ENCODE measurements around the gene HIF1AN. TPM values are rescaled to one million over a fixed set of nuclear protein-coding genes. Genes with fewer than 3 reads are reported as not detected.

The HIF1AN gene
- total RNA-seq, 2 donors from 2014 or later, result 51.8 to 58.8 TPM

DNA sequence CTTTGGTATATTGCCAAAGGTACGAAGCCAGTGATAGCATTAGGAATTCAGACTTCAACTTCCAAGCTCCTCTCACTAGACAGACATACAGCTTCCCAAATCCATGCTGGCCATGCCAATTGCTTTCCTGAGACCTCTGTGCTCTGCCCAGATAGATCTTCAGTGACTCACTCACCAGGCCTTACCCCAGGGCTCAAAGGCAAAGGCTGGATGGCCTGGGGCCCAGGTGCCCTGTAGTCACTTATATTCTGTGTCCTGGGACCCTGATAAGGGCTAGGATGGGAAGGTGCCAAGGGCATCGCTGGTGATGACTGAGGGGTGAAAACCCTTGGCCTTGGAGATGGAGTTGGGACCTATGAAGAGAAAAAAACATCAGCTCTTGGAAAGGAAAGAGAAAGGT is 45.2 kb upstream of the HIF1AN start:
- no peak for DNase-seq
- TF ChIP-seq CTCF (conservative IDR thresholded peaks at IDR 0.05), result no peak
- Histone ChIP-seq H3K4me1 (ENCODE audit: control insufficient read depth, insufficient read depth, low read length) (peaks cover 8% of the 10 kb centered on the region), H3K36me3 (ENCODE audit: control insufficient read depth, insufficient read depth, low read length) (no peaks in the 10 kb centered on the region), H3K9me3 (ENCODE audit: control insufficient read depth, low read length) (no peaks in the 10 kb centered on the region), H3K27ac (ENCODE audit: low read depth, low read length) (no peak overlapping the region), H3K4me3 (ENCODE audit: low read length) (no peak overlapping the region), H3K27me3 (ENCODE audit: control insufficient read depth, insufficient read depth, low read length, poor library complexity, severe bottlenecking) (peaks cover 97% of the 10 kb centered on the region), H3K9ac (ENCODE audit: extremely low read depth, low read length, poor library complexity, severe bottlenecking) (no peak overlapping the region)
- WGBS, 2 experiments (ENCODE audit: insufficient coverage in 1 of 2, insufficient read length in 1 of 2), result 96 to 100% methylated on average over 2 of the region's 2 CpGs
- no peak overlapping the region for H3K4me3 Mint-ChIP-seq
- peaks cover 99% of the 10 kb centered on the region for H3K27me3 Mint-ChIP-seq (ENCODE audit: insufficient read depth)
- H3K36me3 Mint-ChIP-seq (ENCODE audit: low read depth), result peaks cover 35% of the 10 kb centered on the region
- H3K4me1 Mint-ChIP-seq, result peaks cover 13% of the 10 kb centered on the region
- H3K9me3 Mint-ChIP-seq, result no peaks in the 10 kb centered on the region
- no peak overlapping the region for H3K27ac Mint-ChIP-seq

DNA sequence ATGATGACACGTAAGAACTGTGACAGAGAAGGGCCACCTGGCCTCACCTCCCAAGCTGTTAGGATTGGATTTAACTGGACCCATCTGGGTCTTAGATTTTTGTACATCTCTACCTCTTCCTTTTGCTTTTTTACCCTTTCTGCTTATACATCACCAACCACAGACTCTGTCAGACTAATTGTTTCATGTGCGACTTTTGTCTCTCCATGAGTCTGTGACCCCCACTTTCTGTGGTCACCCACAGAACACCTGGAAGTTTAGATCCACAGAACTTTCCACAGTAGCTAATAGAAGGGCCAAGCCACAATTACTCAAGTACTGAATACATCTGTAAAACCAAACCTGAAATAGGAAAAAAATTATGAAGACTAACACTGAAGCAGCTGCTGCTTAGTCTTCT is 39.2 kb upstream of the HIF1AN start:
- H3K4me1 ChIP-seq (ENCODE audit: control insufficient read depth, insufficient read depth, low read length), result no peaks in the 10 kb centered on the region
- Mint-ChIP-seq H3K27ac (no peak overlapping the region), H3K4me1 (no peaks in the 10 kb centered on the region), H3K27me3 (ENCODE audit: insufficient read depth) (peaks cover 100% of the 10 kb centered on the region), H3K36me3 (ENCODE audit: low read depth) (peaks cover 21% of the 10 kb centered on the region), H3K9me3 (no peaks in the 10 kb centered on the region), H3K4me3 (no peak overlapping the region)
- no peak for DNase-seq
- no peak overlapping the region for H3K27ac ChIP-seq (ENCODE audit: low read depth, low read length)
- no peak overlapping the region for H3K9ac ChIP-seq (ENCODE audit: extremely low read depth, low read length, poor library complexity, severe bottlenecking)
- H3K4me3 ChIP-seq (ENCODE audit: low read length), result no peak overlapping the region
- H3K36me3 ChIP-seq (ENCODE audit: control insufficient read depth, insufficient read depth, low read length), result no peaks in the 10 kb centered on the region
- TF ChIP-seq CTCF (conservative IDR thresholded peaks at IDR 0.05), result no peak
- peaks cover 98% of the 10 kb centered on the region for H3K27me3 ChIP-seq (ENCODE audit: control insufficient read depth, insufficient read depth, low read length, poor library complexity, severe bottlenecking)
- WGBS, 2 experiments (ENCODE audit: insufficient coverage in 1 of 2, insufficient read length in 1 of 2), result 86 to 88% methylated on average over 2 of the region's 2 CpGs
- no peaks in the 10 kb centered on the region for H3K9me3 ChIP-seq (ENCODE audit: control insufficient read depth, low read length)

- Histone ChIP-seq H3K9ac (ENCODE audit: extremely low read depth, low read length, poor library complexity, severe bottlenecking) (no peak overlapping the region), H3K27me3 (ENCODE audit: control insufficient read depth, insufficient read depth, low read length, poor library complexity, severe bottlenecking) (peaks cover 98% of the 10 kb centered on the region), H3K4me3 (ENCODE audit: low read length) (no peak overlapping the region), H3K9me3 (ENCODE audit: control insufficient read depth, low read length) (no peaks in the 10 kb centered on the region), H3K27ac (ENCODE audit: low read depth, low read length) (no peak overlapping the region), H3K36me3 (ENCODE audit: control insufficient read depth, insufficient read depth, low read length) (no peaks in the 10 kb centered on the region), H3K4me1 (ENCODE audit: control insufficient read depth, insufficient read depth, low read length) (no peaks in the 10 kb centered on the region)
- Mint-ChIP-seq H3K9me3 (no peaks in the 10 kb centered on the region), H3K27ac (no peak overlapping the region), H3K36me3 (ENCODE audit: low read depth) (peaks cover 16% of the 10 kb centered on the region), H3K4me1 (no peaks in the 10 kb centered on the region), H3K4me3 (no peak overlapping the region), H3K27me3 (ENCODE audit: insufficient read depth) (peaks cover 100% of the 10 kb centered on the region)
- 86 to 92% methylated on average over 3 to 4 of the region's 4 CpGs for WGBS, 2 experiments (ENCODE audit: insufficient coverage in 1 of 2, insufficient read length in 1 of 2)
- no peak for TF ChIP-seq CTCF (conservative IDR thresholded peaks at IDR 0.05)
- DNase-seq, result no peak
Measured at GRCh38 chr10:100498059-100498458, 37.7 kb upstream of the HIF1AN start.

Measured in endodermal cell (in vitro differentiated cells).